NCI-H187 (cell line): ENCODE data around the gene TRIM39.
"Not testable (repeated sequence)": the region's sequence is repeated elsewhere in the genome, so short reads cannot be mapped to it uniquely, and the experiment has no call there.

Experiments used
- DNase-seq, 2 experiments: peaks; one replicate each; lab custom pipeline; 2025; lab: John Stamatoyannopoulos, UW

The TRIM39 gene

GRCh38 chr6:30363459-30363858, 36.7 kb downstream of the TRIM39 start:
- no peak for DNase-seq

DNA sequence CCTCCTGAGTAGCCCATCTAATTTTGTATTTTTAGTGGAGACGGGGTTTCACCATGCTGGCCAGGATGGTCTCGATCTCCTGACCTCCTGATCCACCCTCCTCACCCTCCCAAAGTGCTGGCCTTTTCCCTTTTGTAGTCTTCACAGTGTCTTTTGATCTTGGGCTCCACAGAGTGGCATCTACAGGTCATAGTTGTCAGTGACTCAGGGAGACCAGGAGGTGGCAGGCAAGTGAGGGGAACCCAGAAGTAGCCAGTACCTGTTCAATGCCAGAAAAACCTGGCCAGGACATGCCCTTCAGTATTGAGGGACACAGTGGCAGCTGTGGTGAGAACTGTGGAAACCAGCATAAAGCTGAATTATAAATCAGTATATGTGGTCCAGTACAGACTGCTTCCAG, 37.9 kb downstream of the TRIM39 start:
- no peak for DNase-seq

GRCh38 chr6:30369280-30369679, 42.6 kb downstream of the TRIM39 start:
- not testable (repeated sequence) for DNase-seq

DNA sequence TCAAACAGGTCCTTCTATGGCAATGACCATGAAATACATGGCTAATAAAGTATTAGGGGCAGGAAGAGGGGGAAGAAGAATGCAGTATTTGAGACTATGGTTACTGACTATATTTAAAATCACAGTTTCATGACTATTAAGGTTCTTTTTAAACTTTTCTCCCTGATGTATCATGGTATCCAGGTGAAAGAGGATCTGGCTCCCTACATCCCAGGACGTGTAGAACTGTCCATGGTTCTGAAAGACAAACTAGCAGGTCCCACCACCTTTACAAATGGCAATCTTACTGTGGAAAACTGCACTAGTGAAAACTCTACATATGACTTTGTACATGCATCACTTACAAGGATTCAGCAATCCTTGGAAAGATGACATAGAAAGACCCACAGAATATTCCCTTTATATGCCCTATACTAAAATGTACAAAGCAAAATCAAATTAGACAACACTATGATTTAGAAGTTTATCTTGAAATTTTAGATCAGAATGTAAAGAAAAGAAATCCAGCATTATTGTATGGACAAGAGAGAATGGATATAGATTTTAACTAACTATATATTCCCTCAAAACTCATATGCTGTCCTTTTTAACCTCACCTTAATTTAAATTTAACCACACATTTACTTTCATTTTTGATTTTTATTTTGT, 51.7 kb downstream of the TRIM39 start:
- DNase-seq, result no peak

GRCh38 chr6:30380464-30380863, 53.7 kb downstream of the TRIM39 start:
- DNase-seq, result no peak

DNA sequence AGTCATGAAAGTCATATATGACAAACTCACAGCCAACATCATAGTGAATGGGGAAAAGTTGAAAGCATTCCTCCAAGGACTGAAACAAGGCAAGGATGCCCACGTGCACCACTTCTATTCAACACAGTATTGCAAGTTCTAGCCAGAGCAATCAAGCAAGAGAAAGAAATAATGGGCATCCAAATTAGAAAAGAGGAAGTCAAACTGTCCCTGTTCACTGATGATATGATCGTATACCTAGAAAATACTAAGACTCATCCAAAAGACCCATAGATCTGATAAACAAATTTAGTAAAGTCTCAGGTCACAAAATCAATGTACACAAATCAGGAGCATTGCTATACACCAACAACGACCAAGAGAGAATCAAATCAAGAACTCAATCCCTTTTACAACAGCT, 59.4 kb downstream of the TRIM39 start:
- no peak for DNase-seq

GRCh38 chr6:30391240-30391639, 64.5 kb downstream of the TRIM39 start:
- no peak for DNase-seq
